CD4-positive, alpha-beta T cell treated with Interleukin-6 at 100 ng/mL for 8 hours (primary cell): ENCODE measurements around the gene ADRA2B.
A peak's percentile ranks its signal among the peaks of the same experiment; 100 is the strongest.

Source experiments
- DNase-seq: peaks from one replicate; pipeline ENCODE4 v3.0.0-alpha.2; 2020; ENCODE audit warnings: mixed read lengths, low spot score

Gene ADRA2B

DNA sequence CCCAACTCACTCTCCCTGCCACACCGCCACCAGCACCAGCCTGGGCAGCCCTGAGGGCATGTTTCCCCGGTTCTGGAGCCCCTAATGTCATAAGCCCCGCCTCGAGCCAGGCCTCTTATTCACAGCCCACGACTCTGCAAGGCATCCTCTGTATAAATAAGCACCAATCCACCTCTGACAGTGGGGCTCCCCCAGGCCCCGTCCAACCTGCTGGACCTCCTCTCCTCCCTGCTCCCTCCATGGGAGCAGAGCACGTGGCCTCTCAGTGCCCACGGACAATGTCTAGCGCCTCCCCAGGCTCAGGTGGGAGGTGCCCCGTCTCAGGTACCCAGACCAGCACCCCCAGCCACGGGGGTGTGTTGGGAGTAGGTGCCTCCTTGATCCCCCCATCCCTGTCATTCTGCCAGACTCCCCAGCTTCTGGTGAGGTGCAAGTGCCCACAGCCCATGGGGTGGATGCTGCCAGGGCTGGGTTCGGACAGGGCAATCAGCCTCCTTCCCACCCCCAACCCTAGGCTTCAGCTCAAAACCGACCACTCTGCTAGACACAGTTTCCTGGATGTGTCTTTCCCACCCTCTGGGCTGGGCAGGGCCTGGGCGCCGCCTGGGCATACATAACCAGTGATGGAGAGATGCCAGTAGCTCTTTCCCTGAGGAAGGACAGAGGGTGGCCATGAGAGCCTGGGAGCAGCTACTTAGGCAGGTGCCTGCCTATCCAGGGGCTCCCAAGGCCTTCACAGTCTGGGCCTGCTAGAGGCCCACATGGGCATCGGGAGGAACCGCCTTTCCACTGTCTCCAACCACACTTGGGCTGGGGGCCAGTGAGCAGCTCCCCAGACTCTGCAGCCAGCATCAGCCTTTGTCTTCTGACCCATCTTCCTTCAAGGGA, 1.6 kb upstream of the ADRA2B start:
- no peak for DNase-seq

DNA sequence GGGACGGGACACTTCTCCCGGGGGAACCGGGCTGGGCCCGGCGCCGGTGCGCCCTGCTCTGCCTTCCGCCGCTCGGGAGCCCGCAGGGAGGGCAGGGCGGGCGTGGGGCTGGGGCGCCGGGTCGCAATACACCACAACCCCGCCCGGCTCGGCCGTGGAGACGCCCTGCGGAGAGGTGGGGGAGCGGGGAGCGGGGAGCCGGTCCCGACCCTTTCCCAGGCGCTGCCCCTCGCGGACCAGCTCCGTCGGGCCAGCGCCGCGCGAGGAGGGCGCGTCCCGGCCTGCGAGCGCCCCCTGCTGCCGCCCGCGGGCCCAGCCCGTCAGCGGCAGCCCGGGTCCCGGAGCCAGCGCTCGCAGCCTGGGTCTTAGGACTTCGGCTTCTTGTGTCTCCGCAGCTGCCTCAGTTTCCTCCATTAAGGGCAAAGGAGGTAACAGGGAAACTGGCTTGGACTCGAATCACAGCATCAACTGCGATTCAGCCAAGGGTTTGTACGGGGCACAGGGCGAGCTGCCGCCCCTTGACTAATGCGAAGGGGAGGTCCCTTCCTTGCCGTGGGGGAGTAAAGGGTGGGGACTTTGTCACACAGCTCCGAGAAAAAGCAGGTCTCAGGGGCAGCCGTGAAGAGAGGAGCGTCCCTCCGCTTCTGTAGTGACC, 635 bp upstream of the ADRA2B start:
- peak; percentile 55 for DNase-seq

GRCh38 chr2:96115631-96116423, 544 bp downstream of the ADRA2B start:
- DNase-seq, result no peak

DNA sequence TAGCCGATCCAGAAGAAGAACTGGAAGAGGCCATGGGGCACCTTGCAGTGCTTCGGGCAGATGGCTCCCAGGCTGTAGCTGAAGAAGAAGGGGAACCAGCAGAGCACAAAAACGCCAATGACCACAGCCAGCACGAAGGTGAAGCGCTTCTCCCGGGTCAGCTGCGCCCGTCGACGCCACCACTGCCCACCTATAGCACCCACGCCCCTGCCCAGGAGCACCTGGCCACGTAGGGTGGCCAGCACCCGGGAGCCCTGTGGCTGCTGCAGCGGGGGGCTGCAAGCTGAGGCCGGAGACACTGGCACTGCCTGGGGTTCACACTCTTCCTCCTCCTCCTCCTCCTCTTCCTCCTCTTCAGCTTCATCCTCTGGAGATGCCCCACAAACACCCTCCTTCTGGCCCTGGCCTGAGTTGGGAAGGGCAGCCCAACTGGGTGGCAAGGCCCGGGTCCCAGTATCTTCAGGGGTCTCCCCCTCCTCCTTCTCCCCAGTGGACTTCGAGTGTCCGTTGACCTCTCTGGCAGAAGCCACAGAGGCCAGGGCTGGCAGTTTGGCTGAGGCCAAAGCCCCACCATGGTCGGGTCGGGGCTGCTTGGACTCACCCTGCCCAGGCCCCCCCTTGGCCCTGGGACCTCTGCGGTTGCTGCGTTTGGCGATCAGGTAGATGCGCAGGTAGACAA, 1.3 kb downstream of the ADRA2B start:
- no peak for DNase-seq

DNA sequence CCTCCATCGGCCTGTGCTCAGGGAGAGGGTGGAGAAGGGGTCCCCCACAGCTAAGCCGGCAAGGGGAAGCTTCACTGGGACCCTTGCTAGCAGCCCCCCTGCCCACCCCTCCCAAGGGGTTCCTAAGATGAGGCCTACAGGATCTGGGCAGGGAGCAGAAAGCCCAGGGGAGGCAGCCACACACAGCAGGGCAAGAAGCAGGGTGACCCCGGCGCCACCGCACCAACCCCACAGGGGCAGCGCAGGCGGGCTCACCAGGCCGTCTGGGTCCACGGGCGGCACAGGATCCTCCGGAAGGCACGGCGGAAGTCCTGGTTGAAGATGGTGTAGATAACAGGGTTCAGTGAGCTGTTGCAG, 1.8 kb downstream of the ADRA2B start:
- DNase-seq, result no peak

DNA sequence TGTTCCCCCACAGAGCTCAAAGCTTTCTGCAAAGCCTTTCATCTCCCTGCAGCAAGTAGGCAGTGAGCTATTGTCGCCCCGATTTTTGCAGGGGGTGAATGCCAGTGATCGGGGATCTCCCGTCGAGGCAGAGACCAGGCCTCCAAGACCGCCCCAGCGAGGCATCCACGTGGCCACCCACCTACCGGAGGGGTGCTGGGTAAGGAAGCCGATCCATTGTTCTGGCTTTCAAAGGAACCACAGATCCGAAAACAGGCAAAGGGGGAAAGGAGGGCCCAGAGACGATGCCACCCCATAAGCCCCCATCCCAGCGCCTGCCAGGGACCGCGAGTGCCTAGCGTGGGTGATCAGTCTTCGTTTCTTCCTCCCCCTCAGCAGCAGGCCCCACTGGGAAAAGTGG, 2.4 kb downstream of the ADRA2B start:
- no peak for DNase-seq

DNA sequence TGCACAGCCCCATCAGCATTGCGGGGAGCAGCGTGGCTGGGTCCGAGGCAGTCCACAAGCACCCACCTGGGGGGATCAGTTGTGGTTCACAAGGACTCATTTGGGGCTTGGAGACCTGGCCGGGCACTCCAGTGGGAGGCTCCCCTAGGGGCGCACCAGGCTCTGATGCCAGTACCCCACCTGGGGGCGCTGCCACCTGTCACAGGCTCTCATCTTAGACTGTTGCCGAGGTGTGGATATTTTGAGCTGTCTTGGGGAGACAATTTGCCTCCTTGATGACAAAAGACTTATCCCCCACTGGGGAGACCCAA, 3.0 kb downstream of the ADRA2B start:
- DNase-seq, result no peak

DNA sequence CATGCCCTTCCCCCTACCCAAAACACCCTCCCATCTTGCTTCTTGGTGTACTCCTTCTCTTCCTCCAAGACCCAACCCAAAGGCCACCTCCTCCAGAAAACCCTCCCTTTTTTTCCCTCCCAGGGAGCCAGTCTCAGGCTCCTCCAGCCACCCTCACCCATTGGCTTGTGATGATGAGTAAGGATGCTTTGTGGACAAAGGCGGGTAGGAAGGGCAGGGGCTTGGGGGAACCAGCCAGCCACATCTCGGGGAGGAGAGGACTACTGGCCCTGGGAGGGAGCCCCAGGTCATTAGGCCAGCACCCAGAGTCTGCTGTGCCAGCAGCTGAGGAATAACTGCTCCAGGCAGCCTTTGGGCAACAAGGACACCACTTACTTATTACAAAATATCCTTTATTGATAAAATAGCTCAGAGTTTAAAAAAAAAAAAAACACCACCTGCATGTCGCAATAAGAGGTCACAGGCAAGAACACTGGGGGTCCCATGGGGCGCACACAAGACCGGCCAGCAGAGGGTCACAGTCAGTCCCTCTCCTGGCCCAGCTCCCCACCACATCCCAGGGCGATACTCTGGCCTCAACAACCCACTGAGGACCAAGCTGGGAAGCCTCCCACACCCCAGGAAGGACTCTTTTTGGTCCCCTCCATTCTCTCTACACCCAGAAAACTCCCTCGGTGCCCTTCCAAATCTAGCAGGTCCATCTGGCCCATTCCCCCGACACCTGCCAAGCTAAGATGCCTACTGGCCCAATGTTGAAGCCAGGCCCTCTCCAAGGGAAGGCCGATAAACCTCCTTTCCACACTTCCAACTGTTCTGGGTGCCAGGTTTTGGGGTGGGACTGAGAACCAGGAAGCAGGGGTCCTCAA, 3.6 kb downstream of the ADRA2B start:
- DNase-seq, result no peak

GRCh38 chr2:96111823-96112500, 4.4 kb downstream of the ADRA2B start:
- no peak for DNase-seq

GRCh38 chr2:96111257-96111640, 5.1 kb downstream of the ADRA2B start:
- no peak for DNase-seq

GRCh38 chr2:96110621-96111256, 5.6 kb downstream of the ADRA2B start:
- no peak for DNase-seq

DNA sequence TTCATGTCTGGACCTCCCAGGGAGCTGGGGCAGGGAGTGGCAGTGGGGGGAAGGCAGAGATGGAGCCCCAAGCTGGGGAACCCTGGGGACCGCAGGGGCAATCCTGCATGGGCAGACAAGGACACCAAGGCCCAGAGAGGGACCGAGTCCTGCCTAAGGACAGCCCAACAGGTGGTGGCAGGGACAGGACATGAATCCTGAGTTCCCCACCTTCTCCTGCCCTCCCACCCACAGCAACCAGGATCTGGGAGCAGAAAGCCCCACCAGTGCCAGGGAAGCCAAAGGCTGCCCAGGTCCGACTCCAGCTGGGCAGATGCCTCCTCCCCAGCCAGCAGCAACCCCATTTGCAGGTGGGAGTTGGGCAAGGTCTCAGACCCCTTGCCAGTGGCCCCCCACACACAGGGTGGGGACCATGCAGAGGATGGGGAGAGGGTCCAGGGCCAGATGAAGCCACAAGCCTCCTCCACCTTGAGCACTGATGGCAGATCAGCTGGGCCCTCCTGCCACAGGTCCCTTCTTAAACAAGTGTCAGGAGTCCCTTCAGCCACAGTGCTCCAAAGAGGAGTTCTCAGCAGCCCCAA, 6.3 kb downstream of the ADRA2B start:
- no peak for DNase-seq

GRCh38 chr2:96109361-96109680, 7.0 kb downstream of the ADRA2B start:
- DNase-seq, result no peak

DNA sequence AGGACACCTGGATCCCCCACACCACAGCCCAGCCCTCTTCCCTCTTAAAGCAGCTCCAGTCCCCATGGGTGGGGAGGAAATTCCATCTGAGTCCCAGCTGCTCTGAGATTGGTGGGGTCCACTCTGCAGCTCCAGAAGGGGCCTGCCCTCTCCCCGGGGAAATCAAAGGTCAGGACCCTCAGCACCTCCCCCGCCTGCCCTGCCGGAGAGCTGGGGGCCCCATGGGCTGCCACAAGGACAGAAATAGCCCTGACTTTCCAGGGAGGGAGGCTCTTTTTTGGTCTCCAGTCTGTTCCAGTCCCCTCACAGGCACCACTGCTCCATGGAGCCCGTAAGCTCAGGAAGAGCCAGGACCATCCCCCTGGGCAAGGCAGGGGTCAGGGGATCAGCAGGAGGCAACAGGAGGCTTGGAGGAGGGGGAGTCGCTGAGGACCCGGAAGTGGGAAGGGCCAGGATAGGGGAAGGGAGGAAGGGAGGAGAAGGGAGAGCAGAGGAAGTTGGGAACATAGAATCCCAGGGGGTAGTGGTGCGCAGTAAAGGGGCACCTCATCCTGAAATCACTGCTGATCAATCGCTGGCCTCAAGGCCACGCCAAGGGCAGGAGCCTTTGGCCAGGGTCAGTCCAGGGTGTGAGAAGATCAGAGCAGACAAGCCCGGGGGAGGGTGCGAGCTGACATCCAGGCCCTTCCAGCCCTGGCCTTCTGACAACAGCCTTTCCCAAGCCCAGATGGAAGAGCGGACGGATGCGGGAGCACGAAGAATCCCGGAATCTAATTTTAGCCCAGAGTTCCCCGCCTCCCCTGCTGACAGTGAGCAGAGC, 7.6 kb downstream of the ADRA2B start:
- DNase-seq, result no peak

DNA sequence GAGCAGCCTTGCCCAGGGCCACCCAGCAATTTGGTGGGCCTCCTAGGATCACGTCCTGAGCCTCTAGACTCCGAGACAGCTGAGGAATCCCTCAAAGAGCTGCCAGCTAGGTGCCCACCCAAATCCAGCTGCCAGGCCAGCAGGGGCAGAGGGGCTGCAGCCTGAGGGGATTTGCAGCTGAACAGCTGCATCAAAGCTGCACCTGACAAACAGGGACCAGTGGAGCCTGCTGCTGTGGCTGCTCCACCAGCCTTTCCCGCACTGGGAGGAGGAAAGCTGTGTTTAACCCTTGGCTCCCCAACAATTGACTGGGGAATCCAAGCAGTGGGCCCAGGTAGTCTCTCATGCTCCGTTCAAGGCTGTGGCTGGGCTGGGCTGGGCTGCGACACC, 8.2 kb downstream of the ADRA2B start:
- no peak for DNase-seq

GRCh38 chr2:96107708-96108065, 8.7 kb downstream of the ADRA2B start:
- DNase-seq, result no peak

- no peak for DNase-seq
Observed at GRCh38 chr2:96106991-96107707, 9.2 kb downstream of the ADRA2B start.

DNA sequence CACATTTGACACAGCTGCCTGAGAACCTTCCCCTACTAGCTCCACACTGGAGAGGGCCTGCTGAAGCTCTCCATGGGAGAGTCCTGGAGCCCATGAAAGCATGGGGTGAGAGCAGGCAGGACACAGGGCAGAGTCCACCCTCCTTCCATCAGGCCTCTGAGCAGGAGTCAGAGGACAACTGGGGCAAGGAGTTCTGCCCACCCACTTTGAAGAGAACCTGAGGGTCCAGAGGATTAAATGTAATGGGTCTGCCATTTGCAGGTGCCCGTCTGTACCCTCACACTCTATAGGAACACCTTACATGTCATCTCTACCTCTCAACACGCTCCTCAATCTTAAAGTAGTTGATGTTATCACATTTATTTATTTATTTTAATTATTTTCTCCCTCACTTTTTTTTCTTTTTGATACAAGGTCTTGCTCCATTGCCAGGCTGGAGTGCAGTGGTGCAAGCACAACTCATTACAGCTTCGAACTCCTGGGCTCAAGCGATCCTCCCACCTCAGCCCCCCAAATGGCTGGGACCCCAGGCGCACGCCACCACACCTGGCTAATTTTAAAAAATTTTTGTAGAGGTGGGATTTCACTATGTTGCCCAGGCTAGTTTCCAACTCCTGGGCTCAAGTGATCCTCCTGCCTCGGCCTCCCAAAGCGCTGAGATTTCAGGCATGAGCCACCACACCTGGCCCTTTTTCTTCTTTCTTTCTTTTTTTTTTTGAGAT, 10.2 kb downstream of the ADRA2B start:
- DNase-seq, result no peak
